Common myeloid progenitor, CD34-positive (primary cell): Measurements from ENCODE around the gene DNAH3.
A peak's percentile ranks its signal among the peaks of the same experiment; 100 is the strongest.

Experiments used
- CTCF ChIA-PET: fragments of 350-600 bp; sonication (Branson Sonifier 250); formaldehyde crosslinking; loops from one replicate; lab custom pipeline; 2021; ENCODE audit warnings: antibody characterized with exemption; lab: Charles Lee
- POLR2A ChIA-PET: fragments of 350-600 bp; sonication (Branson Sonifier 250); formaldehyde crosslinking; loops from one replicate; lab custom pipeline; 2021; ENCODE audit warnings: antibody characterized with exemption; lab: Charles Lee
- DNase-seq, 3 donors: peaks; one replicate each; pipeline versions ENCODE4 v3.0.0 to v3.0.0-alpha.2; 2013
- H3K27ac ChIP-seq, 2 experiments: 1 replicate in 1 of 2; 2 replicates in 1 of 2; pipeline ENCODE4 v1.7.0; 2013; ENCODE audit warnings: inconsistent platforms in 2 of 2, low read length in 2 of 2, mild to moderate bottlenecking in 2 of 2, low read depth in 1 of 2, moderate library complexity in 1 of 2; ENCODE audit not compliant: severe bottlenecking in 2 of 2, insufficient read depth in 1 of 2, poor library complexity in 1 of 2
- H3K27me3 ChIP-seq, 5 experiments: replicated peaks in 2 of 5; 1 replicate in 3 of 5; 2 replicates in 2 of 5; pipeline versions ENCODE4 v1.6.1 to v1.7.0; 2013; ENCODE audit warnings: low read length in 4 of 5, mild to moderate bottlenecking in 2 of 5, moderate library complexity in 2 of 5, inconsistent platforms in 1 of 5; ENCODE audit not compliant: insufficient read depth in 5 of 5, control insufficient read depth in 4 of 5
- H3K36me3 ChIP-seq, 4 experiments: 1 replicate in 2 of 4; 2 replicates in 2 of 4; pipeline versions ENCODE4 v1.6.1 to v1.7.0; 2013; ENCODE audit warnings: low read length in 3 of 4, control low read depth in 1 of 4, mild to moderate bottlenecking in 1 of 4; ENCODE audit not compliant: control insufficient read depth in 4 of 4, insufficient read depth in 4 of 4
- H3K4me1 ChIP-seq, 4 experiments: 1 replicate in 3 of 4; 2 replicates in 1 of 4; pipeline versions ENCODE4 v1.6.1 to v1.7.1; 2013; ENCODE audit warnings: low read length in 3 of 4, mild to moderate bottlenecking in 3 of 4, control low read depth in 1 of 4, inconsistent platforms in 1 of 4, moderate library complexity in 1 of 4; ENCODE audit not compliant: control insufficient read depth in 4 of 4, insufficient read depth in 4 of 4; ENCODE audit errors: control extremely low read depth in 1 of 4
- H3K4me3 ChIP-seq, 7 experiments: 1 replicate in 4 of 7; 2 replicates in 3 of 7; pipeline versions ENCODE4 v1.5.1 to v1.7.0; 2013; ENCODE audit warnings: mild to moderate bottlenecking in 7 of 7, low read length in 6 of 7, moderate library complexity in 6 of 7, inconsistent platforms in 2 of 7, low read depth in 2 of 7, control low read depth in 1 of 7; ENCODE audit not compliant: insufficient read depth in 4 of 7, control insufficient read depth in 1 of 7; ENCODE audit errors: extremely low read depth in 1 of 7
- H3K9me3 ChIP-seq, 5 experiments: 1 replicate in 4 of 5; 2 replicates in 1 of 5; pipeline versions ENCODE4 v1.6.1 to v1.7.1; 2013; ENCODE audit warnings: low read length in 4 of 5, mild to moderate bottlenecking in 2 of 5, inconsistent platforms in 1 of 5, low read depth in 1 of 5, moderate library complexity in 1 of 5; ENCODE audit not compliant: control insufficient read depth in 4 of 5, insufficient read depth in 2 of 5; ENCODE audit errors: control extremely low read depth in 1 of 5
- WGBS: methylation state at CpG from one replicate; pipeline ENCODE4 v1.1.5; 2013; ENCODE audit not compliant: insufficient coverage; 5-methylcytosine and 5-hydroxymethylcytosine counted together

DNAH3 gene

DNA sequence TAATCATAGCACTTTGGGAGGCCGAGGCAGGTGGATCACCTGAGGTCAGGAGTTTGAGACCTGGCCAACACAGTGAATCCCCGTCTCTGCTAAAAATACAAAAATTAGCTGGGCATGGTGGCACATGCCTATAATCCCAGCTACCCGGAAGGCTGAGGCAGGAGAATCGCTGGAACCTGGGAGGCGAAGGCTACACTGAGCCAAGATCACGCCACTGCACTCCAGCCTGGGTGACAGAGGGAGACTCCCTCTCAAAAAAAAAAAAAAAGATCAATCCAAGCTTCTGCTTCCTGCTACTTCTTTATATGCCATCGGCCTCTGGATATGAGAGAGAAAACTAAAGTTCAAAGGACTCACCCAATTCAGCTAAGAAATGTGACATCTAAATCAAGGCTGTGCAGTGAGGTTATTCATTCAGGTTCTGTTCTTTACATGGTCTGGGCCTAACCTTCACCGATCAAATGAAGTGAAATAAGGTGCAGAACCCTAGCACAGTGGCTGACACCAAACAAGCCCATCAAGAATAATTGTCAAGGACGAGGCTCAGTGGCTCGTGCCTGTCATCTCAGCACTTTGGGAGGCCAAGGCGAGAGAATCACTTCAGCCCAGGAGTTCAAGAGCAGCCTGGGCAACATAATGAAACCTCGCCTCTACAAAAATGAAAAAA is 35.1 kb upstream of the DNAH3 start:
- no peak for DNase-seq
- Histone ChIP-seq H3K27ac (no peak overlapping the region), H3K9me3 (peaks cover 0 to 28% (median under 1%) of the 10 kb centered on the region in 5 experiments), H3K27me3 (no peaks in the 10 kb centered on the region), H3K4me3 (no peak overlapping the region), H3K36me3 (peaks cover 4 to 21% (median 14%) of the 10 kb centered on the region in 4 experiments), H3K4me1 (no peaks in the 10 kb centered on the region)
- ChIA-PET CTCF (interaction anchor here (1.3 kb wide), 2 partner anchors 10 to 115 kb away, joined by 3 to 4 read pairs; no protein-coding TSS in a partner anchor), POLR2A (no interaction called here)
- WGBS = 97% methylated on average over 9 of the region's 12 CpGs

DNA sequence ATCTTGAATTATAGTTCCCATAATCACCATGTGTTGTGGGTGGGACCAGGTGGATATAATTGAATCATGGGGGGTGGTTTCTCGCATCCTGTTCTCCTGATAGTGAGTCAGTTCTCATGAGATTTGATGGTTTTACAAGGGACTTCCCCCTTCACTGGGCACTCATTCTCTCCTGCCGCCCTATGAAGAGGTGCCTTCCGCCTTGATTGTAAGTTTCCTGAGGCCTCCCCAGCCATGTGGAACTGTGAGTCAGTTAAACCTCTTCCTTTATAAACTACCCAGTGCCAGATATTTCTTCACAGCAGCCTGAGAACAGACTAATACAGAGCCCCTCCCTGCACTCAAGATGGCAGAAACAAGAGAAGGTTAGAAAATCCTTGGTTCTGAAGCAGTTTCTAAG is 34.2 kb upstream of the DNAH3 start:
- no peak overlapping the region for H3K4me3 ChIP-seq
- H3K9me3 ChIP-seq = peaks cover 0 to 28% (median 2%) of the 10 kb centered on the region in 5 experiments
- WGBS = 92% methylated on average over 2 of the region's 3 CpGs
- no peaks in the 10 kb centered on the region for H3K4me1 ChIP-seq
- peak in 1 of 3 donors; percentile 27 for DNase-seq
- ChIA-PET CTCF (no interaction called here), POLR2A (no interaction called here)
- no peak overlapping the region for H3K27ac ChIP-seq
- H3K27me3 ChIP-seq = no peaks in the 10 kb centered on the region
- H3K36me3 ChIP-seq = peaks cover 4 to 28% (median 20%) of the 10 kb centered on the region in 4 experiments

DNA sequence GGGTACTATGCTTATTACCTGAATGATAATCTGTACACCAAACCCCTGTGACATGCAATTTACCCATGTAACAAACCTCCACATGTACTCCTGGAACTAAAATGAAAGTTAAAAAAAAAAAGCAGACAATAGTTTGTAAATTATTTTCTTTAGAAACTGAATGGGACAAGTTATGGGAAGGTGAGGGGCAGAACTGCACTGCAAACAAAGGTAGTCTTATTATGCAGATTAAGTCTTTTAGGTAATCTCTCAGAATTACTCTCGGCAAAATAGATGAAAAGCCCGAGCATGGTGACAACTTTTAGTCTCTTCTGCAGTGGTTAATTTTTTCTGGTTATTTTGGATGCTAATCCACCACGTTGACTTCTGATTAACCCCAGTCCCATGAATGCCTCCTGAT is 33.3 kb upstream of the DNAH3 start:
- H3K27me3 ChIP-seq = no peaks in the 10 kb centered on the region
- peaks cover 0 to 28% (median 2%) of the 10 kb centered on the region in 5 experiments for H3K9me3 ChIP-seq
- no peak overlapping the region for H3K4me3 ChIP-seq
- ChIA-PET CTCF (no interaction called here), POLR2A (no interaction called here)
- H3K27ac ChIP-seq = no peak overlapping the region
- H3K4me1 ChIP-seq = no peaks in the 10 kb centered on the region
- 95% methylated on average over 3 of the region's 3 CpGs for WGBS
- no peak for DNase-seq
- peaks cover 4 to 36% (median 28%) of the 10 kb centered on the region in 4 experiments for H3K36me3 ChIP-seq

DNA sequence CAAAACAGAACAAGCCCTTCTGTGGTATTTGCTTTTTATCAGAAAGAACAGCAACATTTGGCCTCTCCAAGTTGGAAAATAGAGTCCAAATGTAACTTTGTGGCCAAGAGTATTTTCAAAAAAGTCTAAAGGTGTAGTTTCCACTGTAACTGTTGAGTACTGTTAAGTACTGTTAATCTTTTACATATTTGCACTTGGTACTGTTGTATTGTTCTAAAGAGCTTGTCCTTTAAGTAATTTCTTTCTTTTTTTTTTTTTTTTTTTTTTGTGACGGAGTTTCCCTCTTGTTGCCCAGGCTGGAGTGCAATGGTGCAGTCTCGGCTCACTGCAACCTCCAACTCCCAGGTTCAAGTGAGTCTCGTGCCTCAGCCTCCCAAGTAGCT is 29.3 kb upstream of the DNAH3 start:
- POLR2A ChIA-PET = no interaction called here
- no peak for DNase-seq
- 100% methylated on average over 1 of the region's 3 CpGs for WGBS
- H3K27ac ChIP-seq = no peak overlapping the region
- H3K4me3 ChIP-seq = no peak overlapping the region
- H3K36me3 ChIP-seq = peaks cover 12 to 58% (median 43%) of the 10 kb centered on the region in 4 experiments
- peaks cover 0 to 32% (median 5%) of the 10 kb centered on the region in 5 experiments for H3K9me3 ChIP-seq
- CTCF ChIA-PET = no interaction called here
- no peaks in the 10 kb centered on the region for H3K4me1 ChIP-seq
- no peaks in the 10 kb centered on the region for H3K27me3 ChIP-seq

DNA sequence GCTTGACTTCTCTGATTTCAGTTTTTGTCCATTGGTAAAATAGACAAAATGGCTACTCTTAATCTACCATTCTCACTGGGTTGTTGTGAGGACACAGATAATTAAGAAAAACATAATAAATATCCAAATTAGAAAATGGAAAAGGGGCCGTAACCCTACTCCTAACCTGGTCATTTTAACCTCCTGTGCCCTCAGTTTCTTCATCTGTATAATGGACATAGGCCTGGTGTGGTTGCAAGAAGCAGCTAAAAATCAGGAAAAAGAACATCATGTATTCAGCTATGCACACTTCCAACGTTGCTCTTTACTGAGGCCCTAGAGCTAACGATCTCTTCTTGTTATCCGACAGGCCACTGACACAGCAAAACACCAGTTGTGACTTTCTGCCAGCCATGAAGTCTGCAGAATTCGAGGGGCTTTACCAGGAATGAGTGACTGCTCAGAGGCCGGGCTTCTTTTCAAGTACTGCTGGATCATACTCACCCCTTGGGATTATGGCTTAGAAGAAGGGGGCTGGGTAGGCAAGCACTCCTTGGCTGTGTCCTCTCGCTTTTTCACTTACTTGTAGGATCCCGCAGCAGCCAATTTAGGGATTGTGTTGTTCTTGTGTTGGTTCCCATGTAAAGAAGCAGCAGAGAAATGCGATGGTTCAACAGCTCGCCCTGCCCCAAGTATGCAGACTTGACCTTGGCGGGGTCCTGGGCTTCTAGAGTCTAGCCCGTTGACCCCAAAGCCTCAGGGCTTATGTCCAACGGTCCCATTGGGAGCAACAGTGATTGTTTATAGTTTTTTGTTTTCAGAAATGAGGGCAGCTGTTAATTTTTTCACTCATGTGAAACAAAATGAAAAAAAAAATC is 28.7 kb upstream of the DNAH3 start:
- H3K4me1 ChIP-seq = no peaks in the 10 kb centered on the region
- H3K9me3 ChIP-seq = peaks cover 0 to 32% (median 5%) of the 10 kb centered on the region in 5 experiments
- ChIA-PET POLR2A (no interaction called here), CTCF (interaction anchor here (1.2 kb wide), 1 partner anchor 9 kb away, joined by 4 read pairs; no protein-coding TSS in a partner anchor)
- DNase-seq = no peak
- H3K27ac ChIP-seq = no peak overlapping the region
- H3K4me3 ChIP-seq = no peak overlapping the region
- H3K27me3 ChIP-seq = no peaks in the 10 kb centered on the region
- peaks cover 12 to 63% (median 46%) of the 10 kb centered on the region in 4 experiments for H3K36me3 ChIP-seq
- WGBS = 95% methylated on average over 10 of the region's 13 CpGs

DNA sequence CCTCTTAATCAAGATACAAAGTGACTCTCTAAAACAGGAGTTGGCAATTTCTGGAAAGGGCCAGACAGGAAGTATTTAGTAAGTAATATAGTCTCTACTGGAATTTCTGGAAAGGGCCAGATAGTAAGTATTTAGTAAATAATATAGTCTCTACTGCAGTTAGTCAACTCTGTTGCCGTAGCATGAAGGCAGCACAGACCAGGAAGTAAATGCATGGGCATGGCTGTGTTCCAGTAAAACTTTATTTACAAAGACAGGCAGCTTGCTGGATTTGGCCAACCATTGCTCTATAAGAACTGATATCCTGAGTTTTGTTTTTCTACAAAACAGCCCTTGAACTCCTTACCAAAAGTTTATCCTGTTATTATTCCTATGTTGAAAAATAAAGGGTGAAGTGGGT is 24.8 kb upstream of the DNAH3 start:
- CTCF ChIA-PET = interaction anchor here (1.2 to 1.3 kb wide), 3 partner anchors 10 to 102 kb away, joined by 3 to 4 read pairs (median 3); no protein-coding TSS in a partner anchor
- H3K4me1 ChIP-seq = no peaks in the 10 kb centered on the region
- POLR2A ChIA-PET = no interaction called here
- peaks cover 13 to 71% (median 48%) of the 10 kb centered on the region in 4 experiments for H3K36me3 ChIP-seq
- no peak overlapping the region for H3K4me3 ChIP-seq
- DNase-seq = no peak
- 100% methylated on average over 1 of the region's 1 CpG for WGBS
- no peaks in the 10 kb centered on the region for H3K27me3 ChIP-seq
- H3K9me3 ChIP-seq = peaks cover 0 to 5% (median 0%) of the 10 kb centered on the region in 5 experiments
- H3K27ac ChIP-seq = no peak overlapping the region

DNA sequence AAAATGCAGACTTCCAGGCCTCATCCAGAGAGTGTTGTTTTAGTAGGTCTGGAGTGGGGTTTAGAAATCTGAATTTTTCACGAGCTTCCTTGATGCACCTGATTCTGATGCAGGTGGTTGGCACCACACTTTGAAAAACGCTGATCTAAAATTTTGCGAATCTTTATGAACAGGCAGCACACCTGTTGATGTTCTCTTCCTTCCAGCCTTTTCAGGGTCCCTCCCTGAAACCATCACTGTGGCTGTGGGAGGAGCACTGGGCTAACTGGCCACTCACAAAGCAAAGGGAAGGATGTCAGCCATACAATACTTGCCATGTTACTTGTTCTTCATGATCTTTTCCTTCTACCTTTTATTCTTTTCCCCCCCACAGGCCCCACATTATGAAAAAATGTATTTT is 22.0 kb upstream of the DNAH3 start:
- ChIA-PET POLR2A (no interaction called here), CTCF (no interaction called here)
- no peaks in the 10 kb centered on the region for H3K9me3 ChIP-seq
- no peak overlapping the region for H3K27ac ChIP-seq
- DNase-seq = no peak
- H3K4me3 ChIP-seq = no peak overlapping the region
- H3K27me3 ChIP-seq = no peaks in the 10 kb centered on the region
- H3K4me1 ChIP-seq = no peaks in the 10 kb centered on the region
- peaks cover 13 to 54% (median 32%) of the 10 kb centered on the region in 4 experiments for H3K36me3 ChIP-seq
- WGBS = 97% methylated on average over 3 of the region's 3 CpGs
